ENCODE measurements around the gene AEBP1.

The AEBP1 gene

DNA sequence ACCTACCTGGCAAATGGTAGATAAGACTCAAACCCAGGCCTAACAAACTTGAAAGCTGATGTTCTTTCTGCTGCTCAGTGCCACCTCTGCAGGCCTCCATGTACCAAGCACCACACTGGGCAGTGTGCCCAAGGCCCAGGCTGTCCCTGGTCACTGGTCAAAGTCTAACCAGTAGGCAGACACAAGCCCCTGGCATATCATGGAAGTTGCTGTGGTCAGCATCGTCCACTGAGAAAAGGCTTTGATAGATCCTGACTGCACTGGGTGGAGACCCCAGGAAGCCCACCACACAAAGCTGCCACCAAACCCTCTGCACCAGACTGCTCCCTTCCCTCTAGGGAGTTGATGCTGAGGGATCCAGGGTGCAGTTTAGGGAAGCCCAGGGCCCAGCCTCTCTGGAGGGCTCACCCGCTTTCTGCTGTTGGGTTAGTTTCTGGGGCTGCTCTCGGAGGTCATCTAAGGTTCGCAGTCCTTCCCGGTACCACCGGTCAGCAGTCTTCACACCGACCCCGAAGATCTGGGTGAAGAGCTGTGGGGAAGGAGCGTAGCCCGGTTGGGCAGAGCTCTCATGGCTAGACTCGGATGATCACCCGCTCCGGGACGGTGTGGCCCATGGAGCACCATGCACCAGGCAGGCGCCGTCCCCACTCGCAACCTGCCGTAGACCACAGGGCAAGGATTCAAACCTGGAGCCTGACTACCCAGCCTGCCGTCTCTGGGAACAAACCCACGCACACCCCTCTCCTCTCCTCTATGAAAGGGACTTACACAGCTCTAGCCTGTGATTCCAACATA, 27.8 kb upstream of the AEBP1 start:
- peaks cover 7% of the 10 kb centered on the region for H3K36me3 Mint-ChIP-seq
- H3K27me3 Mint-ChIP-seq = no peaks in the 10 kb centered on the region
- H3K4me1 Mint-ChIP-seq (ENCODE audit: low read depth) = peaks cover 38% of the 10 kb centered on the region
- no peaks in the 10 kb centered on the region for H3K9me3 Mint-ChIP-seq (ENCODE audit: low read depth)
- H3K27ac Mint-ChIP-seq = no peak overlapping the region
- H3K4me3 Mint-ChIP-seq = no peak overlapping the region

- no peak overlapping the region for H3K27ac Mint-ChIP-seq
- no peak overlapping the region for H3K4me3 Mint-ChIP-seq
- no peaks in the 10 kb centered on the region for H3K27me3 Mint-ChIP-seq
- H3K9me3 Mint-ChIP-seq (ENCODE audit: low read depth) = no peaks in the 10 kb centered on the region
- peaks cover 7% of the 10 kb centered on the region for H3K36me3 Mint-ChIP-seq
- H3K4me1 Mint-ChIP-seq (ENCODE audit: low read depth) = peaks cover 36% of the 10 kb centered on the region
These were observed 27.1 kb upstream of the AEBP1 start for GRCh38 chr7:44077061-44077460.

DNA sequence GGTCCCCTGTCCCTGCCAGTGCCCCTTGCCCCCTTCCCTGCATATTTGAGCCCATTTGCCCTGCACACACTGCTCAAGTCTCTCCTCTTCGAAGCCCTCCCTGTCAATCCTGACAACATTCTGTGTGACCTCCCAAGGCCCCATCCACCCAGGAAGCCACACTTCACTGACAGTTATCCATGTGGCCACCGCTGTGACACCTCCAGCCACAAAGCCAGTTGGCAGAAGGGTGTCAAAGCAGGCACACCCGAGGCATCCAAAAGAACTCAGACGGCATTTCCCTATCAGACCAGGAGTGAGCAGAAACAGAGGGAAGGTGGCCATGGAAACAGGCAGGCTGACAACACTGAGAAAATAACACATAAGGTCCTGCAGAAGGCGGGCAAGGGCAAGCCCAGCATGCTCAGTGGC, 26.5 kb upstream of the AEBP1 start:
- Mint-ChIP-seq H3K9me3 (ENCODE audit: low read depth) (no peaks in the 10 kb centered on the region), H3K27ac (peak overlapping the region; percentile 74), H3K4me1 (ENCODE audit: low read depth) (peaks cover 30% of the 10 kb centered on the region), H3K4me3 (no peak overlapping the region), H3K36me3 (peaks cover 7% of the 10 kb centered on the region), H3K27me3 (no peaks in the 10 kb centered on the region)

DNA sequence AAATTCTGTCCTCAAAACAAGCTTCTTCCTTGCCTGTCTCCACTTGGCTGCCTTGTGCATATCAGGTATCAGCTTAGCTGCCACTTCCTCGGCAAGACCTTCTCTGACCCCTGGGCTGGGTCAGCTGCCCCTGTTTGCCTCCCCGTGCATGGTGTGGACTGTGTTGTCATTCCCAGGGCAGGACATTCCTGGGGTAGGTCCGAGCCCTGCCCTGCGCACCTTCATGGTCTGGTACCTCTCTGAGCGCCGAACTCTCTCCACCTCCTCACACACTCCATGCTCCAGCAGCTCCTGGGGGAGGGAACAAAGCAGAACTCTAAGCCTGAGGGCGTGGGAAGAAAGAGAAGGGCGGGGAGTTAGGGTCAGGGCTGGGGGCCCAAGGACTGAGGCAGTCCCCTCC, 25.6 kb upstream of the AEBP1 start:
- H3K9me3 Mint-ChIP-seq (ENCODE audit: low read depth) = no peaks in the 10 kb centered on the region
- H3K4me3 Mint-ChIP-seq = no peak overlapping the region
- H3K36me3 Mint-ChIP-seq = peaks cover 7% of the 10 kb centered on the region
- peaks cover 28% of the 10 kb centered on the region for H3K4me1 Mint-ChIP-seq (ENCODE audit: low read depth)
- H3K27ac Mint-ChIP-seq = peak overlapping the region; percentile 61
- H3K27me3 Mint-ChIP-seq = no peaks in the 10 kb centered on the region

DNA sequence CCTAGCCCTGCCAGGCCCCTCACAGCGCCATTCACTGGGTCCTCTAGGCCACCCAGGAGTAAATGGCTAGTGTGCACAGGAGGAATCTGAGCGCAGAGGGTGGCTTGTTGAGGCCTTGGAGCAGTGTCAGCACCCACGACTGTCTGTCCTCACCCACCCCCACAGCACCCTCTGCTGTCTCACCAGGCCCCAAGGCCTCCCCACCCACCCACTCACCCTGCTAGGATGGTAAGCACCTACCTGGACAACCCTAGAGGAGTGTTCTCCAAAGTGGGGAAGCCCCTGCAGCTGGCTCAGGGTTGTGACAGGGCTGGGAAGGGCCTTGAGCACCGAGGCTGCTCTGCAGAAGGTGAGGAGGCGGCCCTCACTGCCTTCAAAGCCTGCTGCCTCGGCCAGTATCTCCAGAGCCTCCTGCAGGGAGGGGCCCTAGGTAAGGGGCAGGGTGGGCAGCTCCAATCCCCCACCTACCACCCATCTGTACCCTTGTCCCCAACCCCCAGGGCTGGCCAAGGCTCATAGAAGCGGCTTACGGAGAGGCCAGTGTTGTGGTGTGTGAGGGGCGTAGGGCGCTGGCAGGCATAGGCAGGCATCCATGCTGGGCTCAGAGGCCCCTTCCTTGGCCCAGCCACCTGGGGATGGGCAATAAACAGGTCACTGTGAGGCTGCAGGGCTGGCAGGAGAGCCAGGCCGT, 24.7 kb upstream of the AEBP1 start:
- Mint-ChIP-seq H3K36me3 (peaks cover 7% of the 10 kb centered on the region), H3K4me1 (ENCODE audit: low read depth) (peaks cover 26% of the 10 kb centered on the region), H3K27ac (peak overlapping the region; percentile 34), H3K27me3 (no peaks in the 10 kb centered on the region), H3K9me3 (ENCODE audit: low read depth) (no peaks in the 10 kb centered on the region), H3K4me3 (no peak overlapping the region)

DNA sequence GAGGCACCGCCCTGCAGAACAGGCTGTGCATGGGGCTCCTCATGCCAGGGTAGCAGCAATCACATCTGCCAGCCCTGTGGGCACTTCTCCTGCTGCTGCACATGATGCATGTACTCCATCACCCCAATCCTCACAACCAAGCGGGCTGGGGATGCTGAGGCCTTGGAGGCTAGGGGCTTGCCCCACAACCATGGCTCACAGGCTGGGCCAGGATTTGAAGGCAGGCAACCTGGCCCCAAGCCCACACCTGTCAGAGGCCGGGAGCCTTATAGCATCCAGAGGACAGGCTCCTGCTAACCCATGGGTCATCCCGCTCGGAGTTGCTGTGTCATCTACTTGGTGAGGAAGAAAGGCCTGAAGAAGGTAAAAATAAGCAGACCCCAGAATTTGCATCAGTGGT, 24.0 kb upstream of the AEBP1 start:
- H3K4me1 Mint-ChIP-seq (ENCODE audit: low read depth) = peaks cover 26% of the 10 kb centered on the region
- peaks cover 7% of the 10 kb centered on the region for H3K36me3 Mint-ChIP-seq
- peak overlapping the region; percentile 34 for H3K27ac Mint-ChIP-seq
- no peaks in the 10 kb centered on the region for H3K9me3 Mint-ChIP-seq (ENCODE audit: low read depth)
- no peak overlapping the region for H3K4me3 Mint-ChIP-seq
- no peaks in the 10 kb centered on the region for H3K27me3 Mint-ChIP-seq

GRCh38 chr7:44080686-44081265, 23.4 kb upstream of the AEBP1 start:
- Mint-ChIP-seq H3K9me3 (ENCODE audit: low read depth) (no peaks in the 10 kb centered on the region), H3K27ac (peak overlapping the region; percentile 90), H3K36me3 (peaks cover 7% of the 10 kb centered on the region), H3K4me1 (ENCODE audit: low read depth) (peaks cover 26% of the 10 kb centered on the region), H3K27me3 (no peaks in the 10 kb centered on the region), H3K4me3 (peak overlapping the region; percentile 89)

GRCh38 chr7:44081266-44081748, 22.8 kb upstream of the AEBP1 start:
- H3K36me3 Mint-ChIP-seq = peaks cover 7% of the 10 kb centered on the region
- peak overlapping the region; percentile 89 for H3K4me3 Mint-ChIP-seq
- H3K27ac Mint-ChIP-seq = peak overlapping the region; percentile 90
- no peaks in the 10 kb centered on the region for H3K9me3 Mint-ChIP-seq (ENCODE audit: low read depth)
- peaks cover 26% of the 10 kb centered on the region for H3K4me1 Mint-ChIP-seq (ENCODE audit: low read depth)
- no peaks in the 10 kb centered on the region for H3K27me3 Mint-ChIP-seq

GRCh38 chr7:44082541-44083207, 21.5 kb upstream of the AEBP1 start:
- no peaks in the 10 kb centered on the region for H3K27me3 Mint-ChIP-seq
- peak overlapping the region; percentile 81 for H3K27ac Mint-ChIP-seq
- peaks cover 22% of the 10 kb centered on the region for H3K4me1 Mint-ChIP-seq (ENCODE audit: low read depth)
- no peaks in the 10 kb centered on the region for H3K9me3 Mint-ChIP-seq (ENCODE audit: low read depth)
- peaks cover 6% of the 10 kb centered on the region for H3K36me3 Mint-ChIP-seq
- peak overlapping the region; percentile 89 for H3K4me3 Mint-ChIP-seq

DNA sequence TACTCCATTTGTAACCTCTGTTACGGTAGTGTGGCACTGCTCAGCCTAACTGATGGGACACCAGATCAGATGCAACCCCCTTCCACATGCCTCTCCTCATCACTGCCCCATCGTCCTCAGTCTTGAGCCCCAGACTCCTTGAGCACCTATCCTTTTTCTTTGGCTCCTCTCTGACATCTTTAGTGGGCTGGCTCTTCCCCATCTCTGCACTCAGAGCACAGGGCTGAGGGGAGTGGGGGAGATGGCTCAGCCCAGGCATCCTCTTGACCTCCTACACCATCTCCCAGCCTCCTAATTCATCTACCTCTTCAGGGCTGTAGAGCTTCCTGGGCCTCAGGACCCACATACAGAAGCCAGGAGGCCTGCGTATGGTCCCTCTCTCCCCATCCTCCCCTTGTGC, 20.3 kb upstream of the AEBP1 start:
- H3K4me3 Mint-ChIP-seq = peak overlapping the region; percentile 89
- peaks cover 16% of the 10 kb centered on the region for H3K4me1 Mint-ChIP-seq (ENCODE audit: low read depth)
- H3K27ac Mint-ChIP-seq = peak overlapping the region; percentile 34
- H3K9me3 Mint-ChIP-seq (ENCODE audit: low read depth) = no peaks in the 10 kb centered on the region
- no peaks in the 10 kb centered on the region for H3K27me3 Mint-ChIP-seq
- peaks cover 3% of the 10 kb centered on the region for H3K36me3 Mint-ChIP-seq

GRCh38 chr7:44084701-44085100, 19.4 kb upstream of the AEBP1 start:
- H3K9me3 Mint-ChIP-seq (ENCODE audit: low read depth) = no peaks in the 10 kb centered on the region
- H3K36me3 Mint-ChIP-seq = peaks cover 3% of the 10 kb centered on the region
- peaks cover 10% of the 10 kb centered on the region for H3K4me1 Mint-ChIP-seq (ENCODE audit: low read depth)
- H3K27ac Mint-ChIP-seq = no peak overlapping the region
- no peak overlapping the region for H3K4me3 Mint-ChIP-seq
- H3K27me3 Mint-ChIP-seq = no peaks in the 10 kb centered on the region

DNA sequence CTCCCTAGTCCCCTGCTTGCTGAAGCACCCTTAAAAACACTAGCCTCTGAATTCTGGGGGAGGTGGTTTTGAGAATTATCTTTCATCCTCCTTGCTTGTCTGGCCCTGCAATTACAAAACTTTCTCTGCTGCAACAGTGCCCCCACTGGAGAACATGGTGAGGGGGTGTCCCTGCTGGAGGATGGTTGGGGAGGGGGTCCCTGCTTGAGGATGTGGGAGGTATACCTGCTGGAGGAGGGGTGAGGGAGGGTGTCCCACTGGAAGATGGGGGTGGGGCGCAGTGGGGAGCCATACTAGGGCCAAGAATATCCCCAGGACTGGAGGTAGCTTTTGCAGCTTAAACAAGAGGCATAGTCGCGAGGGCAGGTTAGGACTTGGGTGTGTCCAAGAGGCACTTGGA, 18.6 kb upstream of the AEBP1 start:
- Mint-ChIP-seq H3K27ac (no peak overlapping the region), H3K9me3 (ENCODE audit: low read depth) (no peaks in the 10 kb centered on the region), H3K4me1 (ENCODE audit: low read depth) (peaks cover 10% of the 10 kb centered on the region), H3K27me3 (no peaks in the 10 kb centered on the region), H3K4me3 (no peak overlapping the region), H3K36me3 (peaks cover 3% of the 10 kb centered on the region)

- Mint-ChIP-seq H3K27me3 (peaks cover 2% of the 10 kb centered on the region), H3K4me3 (no peak overlapping the region), H3K9me3 (ENCODE audit: low read depth) (no peaks in the 10 kb centered on the region), H3K27ac (no peak overlapping the region), H3K4me1 (ENCODE audit: low read depth) (peaks cover 2% of the 10 kb centered on the region), H3K36me3 (no peaks in the 10 kb centered on the region)
These were observed 17.5 kb upstream of the AEBP1 start for GRCh38 chr7:44086627-44087026.

GRCh38 chr7:44087911-44088838, 16.0 kb upstream of the AEBP1 start:
- H3K27ac Mint-ChIP-seq = no peak overlapping the region
- no peaks in the 10 kb centered on the region for H3K36me3 Mint-ChIP-seq
- H3K9me3 Mint-ChIP-seq (ENCODE audit: low read depth) = no peaks in the 10 kb centered on the region
- no peak overlapping the region for H3K4me3 Mint-ChIP-seq
- H3K27me3 Mint-ChIP-seq = peaks cover 2% of the 10 kb centered on the region
- H3K4me1 Mint-ChIP-seq (ENCODE audit: low read depth) = peaks cover 2% of the 10 kb centered on the region
